GM23338 (cell line): ENCODE measurements around the gene ZDHHC17. TPM values are rescaled to one million over a fixed set of nuclear protein-coding genes. Genes with fewer than 3 reads are reported as not detected.

Experiments used
- ATAC-seq: fragments of 200-7000 bp; cut with Tn5 transposase; 3 replicates; pipeline ENCODE4 v1.9.1; 2020
- DNase-seq: peaks from one replicate; pipeline ENCODE4 v3.0.0-alpha.2; 2015; ENCODE audit warnings: low spot score
- H2AFZ ChIP-seq: fragments of 200-600 bp; sonication (generic); 2 replicates; pipeline ENCODE4 v1.8.0; 2016; ENCODE audit warnings: antibody characterized with exemption, mild to moderate bottlenecking, moderate library complexity
- H3F3A ChIP-seq: fragments of 200-600 bp; sonication (generic); replicated peaks from 2 replicates; pipeline ENCODE4 v1.8.0; 2017; ENCODE audit warnings: antibody characterized with exemption, mixed run types, low read depth
- H3K27ac ChIP-seq: fragments of 200-600 bp; sonication (generic); 2 replicates; pipeline ENCODE4 v1.6.1; 2016; ENCODE audit warnings: low read depth
- H3K27me3 ChIP-seq: fragments of 200-600 bp; sonication (generic); 2 replicates; pipeline ENCODE4 v1.8.0; 2016; ENCODE audit warnings: mild to moderate bottlenecking, mixed run types, moderate library complexity; ENCODE audit not compliant: insufficient read depth
- H3K36me3 ChIP-seq: fragments of 200-600 bp; sonication (generic); 2 replicates; pipeline ENCODE4 v1.8.0; 2016; ENCODE audit warnings: mild to moderate bottlenecking; ENCODE audit not compliant: insufficient read depth
- H3K4me1 ChIP-seq: fragments of 200-600 bp; sonication (generic); 2 replicates; pipeline ENCODE4 v1.8.0; 2016; ENCODE audit warnings: mild to moderate bottlenecking, moderate library complexity; ENCODE audit not compliant: insufficient read depth
- H3K4me2 ChIP-seq: fragments of 200-600 bp; sonication (generic); 2 replicates; pipeline ENCODE4 v1.7.1; 2017; ENCODE audit warnings: mixed run types
- H3K4me3 ChIP-seq: fragments of 200-600 bp; sonication (generic); 2 replicates; pipeline ENCODE4 v1.6.1; 2016; ENCODE audit warnings: mixed run types
- H3K79me2 ChIP-seq: fragments of 200-600 bp; sonication (generic); replicated peaks from 2 replicates; pipeline ENCODE4 v1.8.0; 2017; ENCODE audit warnings: mild to moderate bottlenecking; ENCODE audit not compliant: insufficient read depth
- H3K9me2 ChIP-seq: fragments of 200-600 bp; sonication (generic); 2 replicates; pipeline ENCODE4 v1.8.0; 2017; ENCODE audit not compliant: insufficient read depth
- H4K20me1 ChIP-seq: fragments of 200-600 bp; sonication (generic); replicated peaks from 2 replicates; pipeline ENCODE4 v1.8.0; 2017; ENCODE audit warnings: mild to moderate bottlenecking; ENCODE audit not compliant: insufficient read depth
- H3K27ac Mint-ChIP-seq: 2 replicates; pipeline ENCODE4 v1.8.0; 2020; ENCODE audit warnings: inconsistent platforms, mild to moderate bottlenecking, moderate library complexity, mixed read lengths
- H3K27me3 Mint-ChIP-seq: 3 replicates; pipeline ENCODE4 v1.8.0; 2022; ENCODE audit warnings: low read depth, mild to moderate bottlenecking, moderate library complexity, mixed read lengths, inconsistent platforms; ENCODE audit not compliant: insufficient read depth, poor library complexity
- H3K36me3 Mint-ChIP-seq: 3 replicates; pipeline ENCODE4 v1.8.0; 2021; ENCODE audit warnings: low read depth, mild to moderate bottlenecking, inconsistent platforms, moderate library complexity, mixed read lengths
- H3K4me1 Mint-ChIP-seq: 3 replicates; pipeline ENCODE4 v1.8.0; 2020; ENCODE audit warnings: mild to moderate bottlenecking, inconsistent platforms, mixed read lengths
- H3K4me3 Mint-ChIP-seq: 3 replicates; pipeline ENCODE4 v1.8.0; 2021; ENCODE audit warnings: moderate library complexity, mild to moderate bottlenecking, inconsistent platforms, mixed read lengths
- H3K9me3 Mint-ChIP-seq: 3 replicates; pipeline ENCODE4 v1.8.0; 2020; ENCODE audit warnings: moderate library complexity, mild to moderate bottlenecking, inconsistent platforms, mixed read lengths
- CREB1 ChIP-seq: fragments of 250-450 bp; sonication (Bioruptor Pico); IDR thresholded peaks from 2 replicates; pipeline ENCODE4 v1.5.0; 2020; ENCODE audit warnings: low read depth, mild to moderate bottlenecking, moderate library complexity
- CTCF ChIP-seq, 2 experiments: fragments of 200-600 bp in 1 of 2; sonication (generic) in 1 of 2; conservative IDR thresholded peaks; 2 replicates each; pipeline versions ENCODE4 v1.5.1 to v1.6.1; 2016 to 2017; ENCODE audit warnings: antibody characterized with exemption in 2 of 2, low read depth in 2 of 2, mild to moderate bottlenecking in 2 of 2, moderate library complexity in 1 of 2
- ETS1 ChIP-seq: IDR thresholded peaks from 2 replicates; pipeline ENCODE4 v1.6.1; 2016; ENCODE audit warnings: antibody characterized with exemption
- EZH2 ChIP-seq: fragments of 200-600 bp; sonication (generic); IDR thresholded peaks from one replicate; pipeline ENCODE4 v1.8.0; 2017; ENCODE audit warnings: antibody characterized with exemption, mild to moderate bottlenecking, low read depth; ENCODE audit not compliant: unreplicated experiment
- EZH2phosphoT487 ChIP-seq: fragments of 200-600 bp; sonication (generic); IDR thresholded peaks from one replicate; pipeline ENCODE4 v1.8.1; 2018; ENCODE audit warnings: antibody characterized with exemption; ENCODE audit not compliant: unreplicated experiment
- JUNB ChIP-seq: IDR thresholded peaks from one replicate; pipeline ENCODE4 v1.6.1; 2016; ENCODE audit warnings: antibody characterized with exemption; ENCODE audit not compliant: unreplicated experiment
- NANOG ChIP-seq: IDR thresholded peaks from 2 replicates; pipeline ENCODE4 v1.6.1; 2016; ENCODE audit warnings: antibody characterized with exemption, borderline replicate concordance
- POLR2AphosphoS5 ChIP-seq: IDR thresholded peaks from 2 replicates; pipeline ENCODE4 v1.6.1; 2016; ENCODE audit warnings: antibody characterized with exemption, low read depth
- STAT1 ChIP-seq: IDR thresholded peaks from one replicate; pipeline ENCODE4 v1.6.1; 2016; ENCODE audit warnings: antibody characterized with exemption; ENCODE audit not compliant: unreplicated experiment
- ZNF114 ChIP-seq: fragments of 250-450 bp; sonication (Bioruptor Pico); IDR thresholded peaks from 2 replicates; pipeline ENCODE4 v1.5.0; 2020; ENCODE audit warnings: mild to moderate bottlenecking, moderate library complexity
- ZNF331 ChIP-seq: fragments of 250-450 bp; sonication (Bioruptor Pico); IDR thresholded peaks from 2 replicates; pipeline ENCODE4 v1.5.0; 2020; ENCODE audit warnings: low read depth, mild to moderate bottlenecking, moderate library complexity
- polyA plus RNA-seq: library from polyadenylated mRNA; unstranded; fragments of >200 nt; fragmentation: Nextera tagmentation; extraction: Ambion mirVana; gene quantifications from 2 replicates; pipeline ENCODE4 v1.2.1, GENCODE V29; 2016
- total RNA-seq: library from RNA; depleted of rRNA; stranded (reverse); fragments of >200 nt; shearing (Covaris generic); gene quantifications from 2 replicates; pipeline ENCODE4 v1.2.3, GENCODE V29; 2014

The ZDHHC17 gene
- total and polyA plus RNA-seq, 2 experiments from 2014 or later = 15.7 to 43.5 TPM

GRCh38 chr12:76790564-76791552, 26.9 kb downstream of the ZDHHC17 start:
- no peaks in the 10 kb centered on the region for H3K9me2 ChIP-seq
- Mint-ChIP-seq H3K9me3 (no peaks in the 10 kb centered on the region), H3K4me1 (peaks cover 11% of the 10 kb centered on the region; the same call in 2 of the 3 replicates), H3K36me3 (peaks cover 7% of the 10 kb centered on the region; the same call in 2 of the 3 replicates), H3K27ac (no peak overlapping the region), H3K27me3 (no peaks in the 10 kb centered on the region), H3K4me3 (no peak overlapping the region)
- ATAC-seq (no peak), DNase-seq (peak; percentile 51)
- no peaks in the 10 kb centered on the region; the same call in 1 of the 2 replicates for H4K20me1 ChIP-seq
- H3F3A ChIP-seq = no peaks in the 10 kb centered on the region
- peaks cover 86% of the 10 kb centered on the region for H3K79me2 ChIP-seq
- no peak overlapping the region for H2AFZ ChIP-seq
- H3K27ac ChIP-seq = no peak overlapping the region
- no peaks in the 10 kb centered on the region for H3K36me3 ChIP-seq
- no peak overlapping the region for H3K4me2 ChIP-seq
- no peaks in the 10 kb centered on the region for H3K4me1 ChIP-seq
- H3K27me3 ChIP-seq = no peaks in the 10 kb centered on the region
- no peak overlapping the region for H3K4me3 ChIP-seq
- TF ChIP-seq STAT1 (no peak), CTCF (conservative IDR thresholded peaks at IDR 0.05; ENCODE audit: low read depth in 2 of 2) (peak; percentile 64 to 88)

GRCh38 chr12:76792828-76793227, 28.9 kb downstream of the ZDHHC17 start:
- no peaks in the 10 kb centered on the region for H3K27me3 Mint-ChIP-seq
- H3K27ac Mint-ChIP-seq = 0 out of 2 replicates have a peak overlapping the region, but pooled peaks have one; percentile 66
- Histone ChIP-seq H3K9me2 (no peaks in the 10 kb centered on the region), H3K4me1 (no peaks in the 10 kb centered on the region), H3K36me3 (no peaks in the 10 kb centered on the region), H3K79me2 (peaks cover 86% of the 10 kb centered on the region), H3K27ac (0 out of 2 replicates have a peak overlapping the region, but pooled peaks have one; percentile 14), H2AFZ (no peak overlapping the region), H4K20me1 (no peaks in the 10 kb centered on the region; the same call in 1 of the 2 replicates), H3K4me2 (no peak overlapping the region), H3K27me3 (no peaks in the 10 kb centered on the region), H3K4me3 (no peak overlapping the region), H3F3A (no peaks in the 10 kb centered on the region)
- peaks cover 1% of the 10 kb centered on the region; the same call in 2 of the 3 replicates for H3K36me3 Mint-ChIP-seq
- no peak overlapping the region for H3K4me3 Mint-ChIP-seq
- no peaks in the 10 kb centered on the region for H3K9me3 Mint-ChIP-seq
- ATAC-seq = no peak
- DNase-seq = no peak
- H3K4me1 Mint-ChIP-seq = peaks cover 11% of the 10 kb centered on the region; the same call in 2 of the 3 replicates
- TF ChIP-seq EZH2phosphoT487 = no peak
- no peak for TF ChIP-seq CREB1
- TF ChIP-seq EZH2 = no peak
- TF ChIP-seq CTCF (conservative IDR thresholded peaks at IDR 0.05; ENCODE audit: low read depth in 2 of 2) = no peak
- TF ChIP-seq ZNF114 (CRISPR knock-in tag) = no peak
- no peak for TF ChIP-seq NANOG
- no peak for TF ChIP-seq ZNF331
- TF ChIP-seq POLR2AphosphoS5 = no peak
- no peak for TF ChIP-seq JUNB
- no peak for TF ChIP-seq ETS1
